ENCODE data around the gene DENND4A. TPM values are rescaled to one million over a fixed set of nuclear protein-coding genes. Genes with fewer than 3 reads are reported as not detected.

DENND4A gene
- total and polyA plus RNA-seq, 9 of the 15 experiments (the other 6 are each of a cell fraction or from before 2014, with no cell fraction given), result 6.8 to 32.3 (median 19.9) TPM

DNA sequence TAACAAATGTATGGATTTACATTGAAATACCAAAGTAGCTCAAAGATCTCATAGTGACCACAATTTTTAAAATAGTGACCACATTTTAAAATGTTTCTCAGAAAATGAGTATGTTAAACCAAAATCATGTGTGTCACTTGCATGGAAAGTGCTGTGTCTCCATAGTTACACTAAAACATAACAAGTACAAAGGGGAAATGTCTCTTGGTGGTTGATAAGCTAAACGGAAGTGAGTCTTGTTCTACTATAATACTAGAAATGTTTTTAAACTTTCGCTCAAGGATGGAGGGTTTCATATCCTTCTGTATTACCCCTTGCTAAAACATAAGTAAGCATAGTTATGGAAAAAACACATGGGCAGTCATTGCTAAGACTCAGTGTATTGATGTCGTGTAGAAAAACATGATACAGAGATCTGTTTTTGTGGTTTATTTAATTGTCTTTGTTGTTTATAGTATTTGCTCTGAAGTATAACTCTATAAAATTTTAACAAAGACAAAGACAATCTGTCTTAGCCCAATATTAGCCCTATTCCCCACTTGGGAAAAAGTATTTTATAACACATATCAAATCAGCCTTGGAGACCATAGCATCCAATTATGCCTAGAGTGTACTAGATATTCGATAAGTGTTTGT, 27.0 kb upstream of the DENND4A start (continued):
- TF ChIP-seq XRCC5 (IDR thresholded peaks at IDR 0.05; ENCODE audit: low read depth, low read length), result no peak
- no peak for TF ChIP-seq HNRNPUL1 (IDR thresholded peaks at IDR 0.05; ENCODE audit: low read length)
- no peak for TF ChIP-seq ZC3H11A (IDR thresholded peaks at IDR 0.05; ENCODE audit: low read depth, low read length)
- no peak for TF ChIP-seq NUFIP1 (IDR thresholded peaks at IDR 0.05; ENCODE audit: partially characterized antibody)
- 0 out of 4 replicates have a peak, but pooled peaks of 1 of the 2 experiments have one; percentile 7 for TF ChIP-seq TRIM24 (IDR thresholded peaks at IDR 0.05)
- no peak for TF ChIP-seq HDAC3 (IDR thresholded peaks at IDR 0.05; ENCODE audit: borderline replicate concordance, partially characterized antibody)
- TF ChIP-seq TEAD1 (CRISPR knock-in tag; IDR thresholded peaks at IDR 0.05), result no peak
- TF ChIP-seq NFRKB (IDR thresholded peaks at IDR 0.05; ENCODE audit: low read depth), result 0 out of 2 replicates have a peak, but pooled peaks have one; percentile 53
- no peak for TF ChIP-seq RBM17 (IDR thresholded peaks at IDR 0.05; ENCODE audit: borderline replicate concordance, low read depth, low read length)
- peak; percentile 34; the same call in 1 of the 2 replicates for TF ChIP-seq ZFP1 (CRISPR knock-in tag; IDR thresholded peaks at IDR 0.05)
- TF ChIP-seq U2AF2 (optimal IDR thresholded peaks at IDR 0.05; ENCODE audit: low read depth, low read length), result no peak
- TF ChIP-seq, protein P1, sequence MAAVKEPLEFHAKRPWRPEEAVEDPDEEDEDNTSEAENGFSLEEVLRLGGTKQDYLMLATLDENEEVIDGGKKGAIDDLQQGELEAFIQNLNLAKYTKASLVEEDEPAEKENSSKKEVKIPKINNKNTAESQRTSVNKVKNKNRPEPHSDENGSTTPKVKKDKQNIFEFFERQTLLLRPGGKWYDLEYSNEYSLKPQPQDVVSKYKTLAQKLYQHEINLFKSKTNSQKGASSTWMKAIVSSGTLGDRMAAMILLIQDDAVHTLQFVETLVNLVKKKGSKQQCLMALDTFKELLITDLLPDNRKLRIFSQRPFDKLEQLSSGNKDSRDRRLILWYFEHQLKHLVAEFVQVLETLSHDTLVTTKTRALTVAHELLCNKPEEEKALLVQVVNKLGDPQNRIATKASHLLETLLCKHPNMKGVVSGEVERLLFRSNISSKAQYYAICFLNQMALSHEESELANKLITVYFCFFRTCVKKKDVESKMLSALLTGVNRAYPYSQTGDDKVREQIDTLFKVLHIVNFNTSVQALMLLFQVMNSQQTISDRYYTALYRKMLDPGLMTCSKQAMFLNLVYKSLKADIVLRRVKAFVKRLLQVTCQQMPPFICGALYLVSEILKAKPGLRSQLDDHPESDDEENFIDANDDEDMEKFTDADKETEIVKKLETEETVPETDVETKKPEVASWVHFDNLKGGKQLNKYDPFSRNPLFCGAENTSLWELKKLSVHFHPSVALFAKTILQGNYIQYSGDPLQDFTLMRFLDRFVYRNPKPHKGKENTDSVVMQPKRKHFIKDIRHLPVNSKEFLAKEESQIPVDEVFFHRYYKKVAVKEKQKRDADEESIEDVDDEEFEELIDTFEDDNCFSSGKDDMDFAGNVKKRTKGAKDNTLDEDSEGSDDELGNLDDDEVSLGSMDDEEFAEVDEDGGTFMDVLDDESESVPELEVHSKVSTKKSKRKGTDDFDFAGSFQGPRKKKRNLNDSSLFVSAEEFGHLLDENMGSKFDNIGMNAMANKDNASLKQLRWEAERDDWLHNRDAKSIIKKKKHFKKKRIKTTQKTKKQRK (IDR thresholded peaks at IDR 0.05; ENCODE audit: borderline replicate concordance, low read depth, low read length), result no peak
- TF ChIP-seq, protein P2, sequence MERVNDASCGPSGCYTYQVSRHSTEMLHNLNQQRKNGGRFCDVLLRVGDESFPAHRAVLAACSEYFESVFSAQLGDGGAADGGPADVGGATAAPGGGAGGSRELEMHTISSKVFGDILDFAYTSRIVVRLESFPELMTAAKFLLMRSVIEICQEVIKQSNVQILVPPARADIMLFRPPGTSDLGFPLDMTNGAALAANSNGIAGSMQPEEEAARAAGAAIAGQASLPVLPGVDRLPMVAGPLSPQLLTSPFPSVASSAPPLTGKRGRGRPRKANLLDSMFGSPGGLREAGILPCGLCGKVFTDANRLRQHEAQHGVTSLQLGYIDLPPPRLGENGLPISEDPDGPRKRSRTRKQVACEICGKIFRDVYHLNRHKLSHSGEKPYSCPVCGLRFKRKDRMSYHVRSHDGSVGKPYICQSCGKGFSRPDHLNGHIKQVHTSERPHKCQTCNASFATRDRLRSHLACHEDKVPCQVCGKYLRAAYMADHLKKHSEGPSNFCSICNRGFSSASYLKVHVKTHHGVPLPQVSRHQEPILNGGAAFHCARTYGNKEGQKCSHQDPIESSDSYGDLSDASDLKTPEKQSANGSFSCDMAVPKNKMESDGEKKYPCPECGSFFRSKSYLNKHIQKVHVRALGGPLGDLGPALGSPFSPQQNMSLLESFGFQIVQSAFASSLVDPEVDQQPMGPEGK (CRISPR knock-in tag; IDR thresholded peaks at IDR 0.05; ENCODE audit: borderline replicate concordance), result no peak
- TF ChIP-seq, protein P3, sequence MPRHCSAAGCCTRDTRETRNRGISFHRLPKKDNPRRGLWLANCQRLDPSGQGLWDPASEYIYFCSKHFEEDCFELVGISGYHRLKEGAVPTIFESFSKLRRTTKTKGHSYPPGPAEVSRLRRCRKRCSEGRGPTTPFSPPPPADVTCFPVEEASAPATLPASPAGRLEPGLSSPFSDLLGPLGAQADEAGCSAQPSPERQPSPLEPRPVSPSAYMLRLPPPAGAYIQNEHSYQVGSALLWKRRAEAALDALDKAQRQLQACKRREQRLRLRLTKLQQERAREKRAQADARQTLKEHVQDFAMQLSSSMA (CRISPR knock-in tag; IDR thresholded peaks at IDR 0.05), result no peak
- peak; percentile 50; the same call in 1 of the 2 replicates for TF ChIP-seq BRD4 (IDR thresholded peaks at IDR 0.05)
- TF ChIP-seq, protein P4, sequence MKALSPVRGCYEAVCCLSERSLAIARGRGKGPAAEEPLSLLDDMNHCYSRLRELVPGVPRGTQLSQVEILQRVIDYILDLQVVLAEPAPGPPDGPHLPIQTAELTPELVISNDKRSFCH (CRISPR knock-in tag; IDR thresholded peaks at IDR 0.05), result no peak
- TF ChIP-seq, protein P4 (tag; IDR thresholded peaks at IDR 0.05), result no peak
- peak; percentile 22; the same call in 1 of the 2 replicates for TF ChIP-seq SMARCA4 (IDR thresholded peaks at IDR 0.05)
- TF ChIP-seq CHD2 (IDR thresholded peaks at IDR 0.05; ENCODE audit: low read depth, low read length), result no peak
- TF ChIP-seq C11orf30 (IDR thresholded peaks at IDR 0.05; ENCODE audit: low read depth), result no peak
- TF ChIP-seq EP300 (IDR thresholded peaks at IDR 0.05; ENCODE audit: low read length), result 0 out of 2 replicates have a peak, but pooled peaks have one; percentile 42
